Fibroblast of lung (primary cell): Measurements from ENCODE around the gene FUT1. TPM values are rescaled to one million over a fixed set of nuclear protein-coding genes. Genes with fewer than 3 reads are reported as not detected.
A peak's percentile ranks its signal among the peaks of the same experiment; 100 is the strongest.

Experiments used
- DNase-seq, 2 donors: peaks; one replicate each; pipeline versions ENCODE4 v3.0.0 to v3.0.0-alpha.2; 2010; ENCODE audit warnings: low read depth in 2 of 2
- H2AFZ ChIP-seq: 2 replicates; pipeline ENCODE4 v1.5.1; 2012; ENCODE audit warnings: low read length, control low read depth, inconsistent platforms
- H3K27ac ChIP-seq: 2 replicates; pipeline ENCODE4 v1.5.1; 2011; ENCODE audit warnings: low read length, control low read depth; ENCODE audit not compliant: insufficient read depth
- H3K27me3 ChIP-seq: 2 replicates; pipeline ENCODE4 v1.5.1; 2011; ENCODE audit warnings: mild to moderate bottlenecking, low read length; ENCODE audit not compliant: control insufficient read depth, insufficient read depth
- H3K36me3 ChIP-seq: 2 replicates; pipeline ENCODE4 v1.5.1; 2011; ENCODE audit warnings: low read length; ENCODE audit not compliant: control insufficient read depth, insufficient read depth
- H3K4me1 ChIP-seq: 2 replicates; pipeline ENCODE4 v1.5.1; 2011; ENCODE audit warnings: low read length; ENCODE audit not compliant: control insufficient read depth, insufficient read depth; ENCODE audit errors: extremely low read depth
- H3K4me2 ChIP-seq: 2 replicates; pipeline ENCODE4 v1.5.1; 2011; ENCODE audit warnings: low read length, control low read depth; ENCODE audit not compliant: insufficient read depth; ENCODE audit errors: extremely low read depth
- H3K4me3 ChIP-seq, 4 experiments: fragments of 200-600 bp in 1 of 4; sonication (generic) in 1 of 4; replicated peaks in 1 of 4; 2 replicates each; pipeline ENCODE4 v1.5.1; 2011 to 2016; ENCODE audit warnings: low read length in 4 of 4, low read depth in 3 of 4, mild to moderate bottlenecking in 3 of 4, control low read depth in 2 of 4, inconsistent platforms in 1 of 4, mixed read lengths in 1 of 4; ENCODE audit not compliant: insufficient read depth in 1 of 4; ENCODE audit errors: control extremely low read depth in 1 of 4
- H3K79me2 ChIP-seq: 2 replicates; pipeline ENCODE4 v1.5.1; 2012; ENCODE audit warnings: mild to moderate bottlenecking, low read length, inconsistent platforms; ENCODE audit not compliant: control insufficient read depth, insufficient read depth
- H3K9ac ChIP-seq: 2 replicates; pipeline ENCODE4 v1.5.1; 2011; ENCODE audit warnings: mild to moderate bottlenecking, low read length, control low read depth; ENCODE audit not compliant: insufficient read depth
- H3K9me3 ChIP-seq: 2 replicates; pipeline ENCODE4 v1.5.1; 2012; ENCODE audit warnings: low read depth, low read length; ENCODE audit not compliant: control insufficient read depth, insufficient read depth
- H4K20me1 ChIP-seq: 2 replicates; pipeline ENCODE4 v1.5.1; 2011; ENCODE audit warnings: low read length; ENCODE audit not compliant: control insufficient read depth, insufficient read depth; ENCODE audit errors: extremely low read depth
- CTCF ChIP-seq, 2 donors: IDR thresholded peaks in 1 of 2; conservative IDR thresholded peaks in 1 of 2; 1 replicate in 1 of 2; 2 replicates in 1 of 2; pipeline ENCODE4 v1.5.1; 2011 to 2012; ENCODE audit warnings: low read length in 2 of 2, control low read depth in 1 of 2, inconsistent platforms in 1 of 2, low read depth in 1 of 2, mild to moderate bottlenecking in 1 of 2
- EZH2 ChIP-seq: IDR thresholded peaks from 2 replicates; pipeline ENCODE4 v1.5.1; 2012; ENCODE audit warnings: low read length, control low read depth, mild to moderate bottlenecking; ENCODE audit errors: missing control alignments
- polyA plus RNA-seq, 2 donors: library from polyadenylated mRNA; depleted of rRNA in 1 of 2; stranded (reverse) in 1 of 2; unstranded in 1 of 2; fragments of >200 nt; gene quantifications; 2 replicates each; pipeline ENCODE4 v1.2.1, GENCODE V29; 2011 to 2012; ENCODE audit warnings: missing spikeins in 1 of 2
- total RNA-seq: library from RNA; depleted of rRNA; stranded (reverse); fragments of >200 nt; gene quantifications from 2 replicates; pipeline ENCODE4 v1.2.1, GENCODE V29; 2014

Gene FUT1
- total and polyA plus RNA-seq, 2 donors (not counting 1 experiment from before 2014, with no cell fraction given): 0.02 to 0.17 TPM

GRCh38 chr19:48780631-48781391 is 28.4 kb upstream of the FUT1 start:
- TF ChIP-seq EZH2 (no peak), CTCF (conservative IDR thresholded peaks at IDR 0.05 in 1 of 2, IDR thresholded peaks at IDR 0.05 in 1 of 2; ENCODE audit: low read depth in 1 of 2, low read length in 2 of 2) (no peak)
- Histone ChIP-seq H3K4me3 (no peak overlapping the region), H3K9me3 (no peaks in the 10 kb centered on the region), H3K27ac (peak overlapping the region; percentile 31), H3K4me1 (peaks cover 7% of the 10 kb centered on the region), H3K36me3 (no peaks in the 10 kb centered on the region), H4K20me1 (no peaks in the 10 kb centered on the region), H3K4me2 (no peak overlapping the region), H3K27me3 (no peaks in the 10 kb centered on the region), H2AFZ (no peak overlapping the region), H3K79me2 (no peaks in the 10 kb centered on the region), H3K9ac (no peak overlapping the region)
- peak; percentile 42 to 86 for DNase-seq

- Histone ChIP-seq H3K27me3 (no peaks in the 10 kb centered on the region), H3K79me2 (no peaks in the 10 kb centered on the region), H3K36me3 (no peaks in the 10 kb centered on the region), H2AFZ (no peak overlapping the region), H3K27ac (no peak overlapping the region), H3K9me3 (no peaks in the 10 kb centered on the region), H3K4me3 (no peak overlapping the region), H3K4me2 (no peak overlapping the region), H4K20me1 (no peaks in the 10 kb centered on the region), H3K9ac (no peak overlapping the region), H3K4me1 (peaks cover 7% of the 10 kb centered on the region)
- TF ChIP-seq EZH2 (no peak), CTCF (conservative IDR thresholded peaks at IDR 0.05 in 1 of 2, IDR thresholded peaks at IDR 0.05 in 1 of 2; ENCODE audit: low read depth in 1 of 2, low read length in 2 of 2) (no peak)
- DNase-seq: no peak
These were observed 27.2 kb upstream of the FUT1 start for GRCh38 chr19:48779636-48780035.

DNA sequence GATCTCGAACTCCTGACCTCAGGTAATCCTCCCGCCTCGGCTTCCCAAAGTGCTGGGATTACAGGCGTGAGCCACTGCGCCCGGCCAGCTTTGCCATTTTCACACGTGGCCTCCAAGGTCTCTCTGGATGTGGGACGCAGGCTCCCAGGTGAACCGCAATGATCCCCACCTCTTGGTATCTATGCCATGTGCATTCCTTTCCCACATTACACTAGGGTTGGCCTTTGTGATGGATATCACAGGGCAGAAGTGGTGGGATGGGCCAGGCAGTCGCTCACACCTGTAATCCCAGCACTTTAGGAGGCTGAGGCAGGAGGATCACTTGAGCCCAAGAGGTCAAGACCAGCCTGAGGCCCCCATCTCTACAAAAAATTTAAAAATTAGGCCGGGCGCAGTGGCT is 25.3 kb upstream of the FUT1 start:
- TF ChIP-seq EZH2: no peak
- no peak for TF ChIP-seq CTCF (conservative IDR thresholded peaks at IDR 0.05 in 1 of 2, IDR thresholded peaks at IDR 0.05 in 1 of 2; ENCODE audit: low read depth in 1 of 2, low read length in 2 of 2)
- no peak overlapping the region for H3K27ac ChIP-seq
- DNase-seq: no peak
- no peaks in the 10 kb centered on the region for H3K27me3 ChIP-seq
- H3K9me3 ChIP-seq: no peaks in the 10 kb centered on the region
- H3K4me2 ChIP-seq: no peak overlapping the region
- peaks cover 7% of the 10 kb centered on the region for H3K4me1 ChIP-seq
- H3K36me3 ChIP-seq: no peaks in the 10 kb centered on the region
- H4K20me1 ChIP-seq: no peaks in the 10 kb centered on the region
- H3K4me3 ChIP-seq: no peak overlapping the region
- H3K79me2 ChIP-seq: no peaks in the 10 kb centered on the region
- H2AFZ ChIP-seq: no peak overlapping the region
- H3K9ac ChIP-seq: no peak overlapping the region
